Peyer's patch (tissue), 4 donors: Measurements from ENCODE around the gene KLF14. TPM values are rescaled to one million over a fixed set of nuclear protein-coding genes. Genes with fewer than 3 reads are reported as not detected.
A peak's percentile ranks its signal among the peaks of the same experiment; 100 is the strongest.
"Not testable (repeated sequence)": the region's sequence is repeated elsewhere in the genome, so short reads cannot be mapped to it uniquely, and the experiment has no call there.

Experiments used
- DNase-seq, 3 donors: peaks; one replicate each; pipeline ENCODE4 v3.0.0-alpha.2; 2017 to 2019
- H3K27ac ChIP-seq, 4 donors: fragments of 200-600 bp; sonication (generic); one replicate each; pipeline ENCODE4 v1.5.1; 2016 to 2019
- H3K27me3 ChIP-seq, 2 donors: fragments of 200-600 bp; sonication (generic); one replicate each; pipeline ENCODE4 v1.5.1; 2019
- H3K36me3 ChIP-seq, 3 donors: fragments of 200-600 bp; sonication (generic); one replicate each; pipeline ENCODE4 v1.5.1; 2016 to 2019
- H3K4me1 ChIP-seq, 4 donors: fragments of 200-600 bp; sonication (generic); one replicate each; pipeline ENCODE4 v1.5.1; 2016 to 2019
- H3K4me3 ChIP-seq, 4 donors: fragments of 200-600 bp; sonication (generic); 1 replicate in 3 of 4; 2 replicates in 1 of 4; pipeline ENCODE4 v1.5.1; 2016 to 2019; ENCODE audit warnings: mild to moderate bottlenecking in 1 of 4
- H3K9me3 ChIP-seq, 4 donors: fragments of 200-600 bp; sonication (generic); one replicate each; pipeline ENCODE4 v1.5.1; 2016 to 2019; ENCODE audit warnings: mild to moderate bottlenecking in 1 of 4
- CTCF ChIP-seq, 6 experiments: fragments of 450-650 bp in 4 of 6; fragments of 200-600 bp in 2 of 6; sonication (generic) in 1 of 6; IDR thresholded peaks; one replicate each; pipeline ENCODE4 v1.5.1; 2017 to 2019; ENCODE audit warnings: antibody characterized with exemption in 6 of 6, mild to moderate bottlenecking in 3 of 6, moderate library complexity in 1 of 6
- POLR2A ChIP-seq, 2 donors: fragments of 450-650 bp; IDR thresholded peaks; one replicate each; pipeline ENCODE4 v1.5.1; 2017; ENCODE audit warnings: antibody characterized with exemption in 2 of 2, mild to moderate bottlenecking in 2 of 2, moderate library complexity in 2 of 2
- total RNA-seq, 4 donors: library from RNA; depleted of rRNA; stranded (reverse); fragments of >200 nt; gene quantifications; one replicate each; pipeline ENCODE4 v1.1.0, GENCODE V29; 2016

KLF14 gene
- total RNA-seq, result not detected

GRCh38 chr7:130733931-130734814, at the start of gene KLF14:
KLF14 (minus strand) TSS chr7:130734207; CDS start chr7:130734033, 174 bp downstream.
- peak; percentile 20 to 61 (median 48) for DNase-seq
- H3K27ac ChIP-seq, result no peak within 1 kb of the TSS
- peaks cover 0 to 23% of the 10 kb centered on the region in 2 donors for H3K27me3 ChIP-seq
- TF ChIP-seq POLR2A (IDR thresholded peaks at IDR 0.05), result no peak
- TF ChIP-seq CTCF (IDR thresholded peaks at IDR 0.05), result no peak
- H3K4me3 ChIP-seq, result peak within 1 kb of the TSS; percentile 40 to 68 (median 59)
- no peaks in the 10 kb centered on the region for H3K36me3 ChIP-seq
- peaks cover 0 to 19% (median 10%) of the 10 kb centered on the region in 4 donors for H3K9me3 ChIP-seq
- peaks cover 0 to 5% (median 0%) of the 10 kb centered on the region in 4 donors for H3K4me1 ChIP-seq

DNA sequence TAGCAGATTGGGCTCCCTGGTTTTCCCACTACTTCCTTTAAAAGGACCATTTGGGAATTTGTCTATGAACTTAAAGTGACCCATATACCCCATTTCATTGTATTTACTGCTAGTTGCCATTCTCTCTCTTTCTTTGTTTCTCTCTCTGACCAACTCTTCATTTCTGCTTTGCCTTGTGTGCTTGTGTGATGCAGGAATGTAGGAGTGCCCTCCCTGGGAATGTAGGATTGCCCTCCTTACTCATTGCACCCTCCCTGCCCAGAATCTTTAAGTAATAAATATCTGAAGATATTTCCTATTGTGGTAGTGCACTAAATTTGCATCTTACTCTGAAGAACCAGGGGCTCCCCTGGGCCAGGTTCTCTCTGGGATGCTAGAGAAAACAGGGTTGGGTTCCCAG, 47.3 kb upstream of the KLF14 start:
- Histone ChIP-seq H3K27ac (no peak overlapping the region), H3K36me3 (no peaks in the 10 kb centered on the region), H3K4me3 (no peak overlapping the region), H3K27me3 (no peaks in the 10 kb centered on the region), H3K4me1 (no peaks in the 10 kb centered on the region), H3K9me3 (no peaks in the 10 kb centered on the region)
- no peak for TF ChIP-seq CTCF (IDR thresholded peaks at IDR 0.05)
- TF ChIP-seq POLR2A (IDR thresholded peaks at IDR 0.05), result no peak
- no peak for DNase-seq

GRCh38 chr7:130777426-130777825, 43.4 kb upstream of the KLF14 start:
- no peak for DNase-seq

DNA sequence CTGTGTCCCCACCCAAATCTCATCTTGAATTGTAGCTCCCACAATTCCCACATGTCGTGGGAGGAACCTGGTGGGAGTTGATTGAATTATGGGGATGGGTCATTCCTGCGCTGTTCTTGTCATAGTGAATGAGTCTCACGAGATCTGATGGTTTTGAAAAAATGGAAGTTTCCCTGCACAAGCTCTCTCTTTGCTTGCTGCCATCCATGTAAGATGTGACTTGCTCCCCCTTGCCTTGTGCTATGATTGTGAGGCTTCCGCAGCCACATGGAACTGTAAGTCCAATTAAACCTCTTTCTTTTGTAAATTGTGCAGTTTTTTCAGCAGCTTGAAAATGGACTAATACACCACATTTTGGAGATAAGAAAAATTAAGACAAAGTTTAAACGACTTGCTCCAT, 38.4 kb upstream of the KLF14 start:
- not testable (repeated sequence) for H3K4me1 ChIP-seq, H3K4me3 ChIP-seq, H3K27ac ChIP-seq, H3K36me3 ChIP-seq, DNase-seq, H3K9me3 ChIP-seq, H3K27me3 ChIP-seq

More at GRCh38 chr7:130777426-130777825, 43.4 kb upstream of the KLF14 start:
- Histone ChIP-seq H3K27me3 (no peaks in the 10 kb centered on the region), H3K27ac (no peak overlapping the region), H3K9me3 (peaks cover 0 to 5% (median 0%) of the 10 kb centered on the region in 4 donors), H3K4me3 (no peak overlapping the region), H3K36me3 (no peaks in the 10 kb centered on the region), H3K4me1 (no peaks in the 10 kb centered on the region)
- TF ChIP-seq POLR2A (IDR thresholded peaks at IDR 0.05) (no peak), CTCF (IDR thresholded peaks at IDR 0.05) (no peak)

DNA sequence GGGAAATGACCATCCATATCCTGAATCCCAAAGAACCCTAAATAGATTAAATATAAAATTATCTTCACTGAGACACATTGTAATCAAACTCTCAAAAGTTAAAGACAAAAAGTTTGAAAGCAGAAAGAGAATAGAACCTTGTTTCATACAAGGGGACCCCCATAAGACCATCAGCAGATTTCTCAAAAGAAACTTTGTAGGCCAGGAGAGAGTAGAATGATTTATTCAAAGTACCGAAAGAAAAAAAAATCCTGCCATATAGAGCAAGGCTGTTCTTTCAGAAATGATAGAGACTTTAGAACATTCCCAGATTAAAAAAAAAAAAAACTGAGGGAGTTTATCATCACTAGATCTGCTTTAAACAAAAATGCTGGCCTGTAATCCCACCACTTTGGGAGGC, 34.8 kb upstream of the KLF14 start:
- no peak overlapping the region for H3K4me3 ChIP-seq
- H3K27me3 ChIP-seq, result no peaks in the 10 kb centered on the region
- H3K36me3 ChIP-seq, result no peaks in the 10 kb centered on the region
- DNase-seq, result no peak
- H3K9me3 ChIP-seq, result peaks cover 0 to 6% (median 0%) of the 10 kb centered on the region in 4 donors
- H3K27ac ChIP-seq, result no peak overlapping the region
- TF ChIP-seq POLR2A (IDR thresholded peaks at IDR 0.05) (no peak), CTCF (IDR thresholded peaks at IDR 0.05) (no peak)
- no peaks in the 10 kb centered on the region for H3K4me1 ChIP-seq

DNA sequence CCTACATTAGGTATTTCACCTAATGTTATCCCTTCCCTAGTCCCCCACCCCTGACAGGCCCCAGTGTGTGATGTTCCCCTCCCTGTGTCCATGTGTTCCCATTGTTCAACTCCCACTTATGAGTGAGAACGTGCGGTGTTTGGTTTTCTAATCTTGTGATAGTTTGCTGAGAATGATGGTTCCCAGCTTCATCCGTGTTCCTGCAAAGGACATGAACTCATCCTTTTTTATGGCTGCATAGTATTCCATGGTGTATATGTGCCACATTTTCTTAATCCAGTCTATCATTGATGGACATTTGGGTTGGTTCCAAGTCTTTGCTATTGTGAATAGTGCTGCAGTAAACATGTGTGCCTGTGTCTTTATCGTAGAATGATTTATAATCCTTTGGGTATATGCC, 30.6 kb upstream of the KLF14 start:
- H3K4me3 ChIP-seq, H3K27me3 ChIP-seq, H3K27ac ChIP-seq, DNase-seq, H3K9me3 ChIP-seq, H3K4me1 ChIP-seq, H3K36me3 ChIP-seq: not testable (repeated sequence)
